Measurements from ENCODE around the gene VPS26C. TPM values are rescaled to one million over a fixed set of nuclear protein-coding genes. Genes with fewer than 3 reads are reported as not detected.

The VPS26C gene
- total RNA-seq, 1 donor from 2014 or later = 80.8 TPM

GRCh38 chr21:37210130-37210529 is 57.0 kb downstream of the VPS26C start:
- TF ChIP-seq CTCF (IDR thresholded peaks at IDR 0.05; ENCODE audit: insufficient read depth, low read length, poor library complexity, severe bottlenecking) = no peak
- no peak for DNase-seq (ENCODE audit: low read depth)
- Histone ChIP-seq H3K36me3 (ENCODE audit: control insufficient read depth, insufficient read depth, low read length) (no peaks in the 10 kb centered on the region), H3K4me3 (ENCODE audit: low read depth, low read length) (no peak overlapping the region), H3K27me3 (ENCODE audit: control insufficient read depth, insufficient read depth, low read length) (no peaks in the 10 kb centered on the region)

- no peaks in the 10 kb centered on the region for H3K36me3 ChIP-seq (ENCODE audit: control insufficient read depth, insufficient read depth, low read length)
- H3K27me3 ChIP-seq (ENCODE audit: control insufficient read depth, insufficient read depth, low read length) = no peaks in the 10 kb centered on the region
- DNase-seq (ENCODE audit: low read depth) = no peak
- TF ChIP-seq CTCF (IDR thresholded peaks at IDR 0.05; ENCODE audit: insufficient read depth, low read length, poor library complexity, severe bottlenecking) = no peak
- no peak overlapping the region for H3K4me3 ChIP-seq (ENCODE audit: low read depth, low read length)
Observed at GRCh38 chr21:37208741-37209225, 58.4 kb downstream of the VPS26C start.

- Histone ChIP-seq H3K4me3 (ENCODE audit: low read depth, low read length) (no peak overlapping the region), H3K27me3 (ENCODE audit: control insufficient read depth, insufficient read depth, low read length) (no peaks in the 10 kb centered on the region), H3K36me3 (ENCODE audit: control insufficient read depth, insufficient read depth, low read length) (no peaks in the 10 kb centered on the region)
- no peak for DNase-seq (ENCODE audit: low read depth)
- no peak for TF ChIP-seq CTCF (IDR thresholded peaks at IDR 0.05; ENCODE audit: insufficient read depth, low read length, poor library complexity, severe bottlenecking)
Observed at GRCh38 chr21:37208056-37208721, 58.9 kb downstream of the VPS26C start.

- DNase-seq (ENCODE audit: low read depth) = no peak
- no peaks in the 10 kb centered on the region for H3K36me3 ChIP-seq (ENCODE audit: control insufficient read depth, insufficient read depth, low read length)
- H3K4me3 ChIP-seq (ENCODE audit: low read depth, low read length) = no peak overlapping the region
- TF ChIP-seq CTCF (IDR thresholded peaks at IDR 0.05; ENCODE audit: insufficient read depth, low read length, poor library complexity, severe bottlenecking) = no peak
- no peaks in the 10 kb centered on the region for H3K27me3 ChIP-seq (ENCODE audit: control insufficient read depth, insufficient read depth, low read length)
Observed at GRCh38 chr21:37207441-37208009, 59.6 kb downstream of the VPS26C start.

- TF ChIP-seq CTCF (IDR thresholded peaks at IDR 0.05; ENCODE audit: insufficient read depth, low read length, poor library complexity, severe bottlenecking) = no peak
- Histone ChIP-seq H3K36me3 (ENCODE audit: control insufficient read depth, insufficient read depth, low read length) (no peaks in the 10 kb centered on the region), H3K27me3 (ENCODE audit: control insufficient read depth, insufficient read depth, low read length) (no peaks in the 10 kb centered on the region), H3K4me3 (ENCODE audit: low read depth, low read length) (no peak overlapping the region)
- no peak for DNase-seq (ENCODE audit: low read depth)
Observed at GRCh38 chr21:37206496-37206895, 60.6 kb downstream of the VPS26C start.

Data from kidney epithelial cell (primary cell).